ENCODE measurements around the gene ALKBH3.

- no peak for TF ChIP-seq SP1 (CRISPR knock-in tag; conservative IDR thresholded peaks at IDR 0.05)
- no peak for TF ChIP-seq ARID4B (CRISPR knock-in tag; IDR thresholded peaks at IDR 0.05; ENCODE audit: borderline replicate concordance)
- no peak for TF ChIP-seq TEAD4 (CRISPR knock-in tag; IDR thresholded peaks at IDR 0.05)
- TF ChIP-seq CTCF (IDR thresholded peaks at IDR 0.05), result no peak
- no peak for TF ChIP-seq CREM (CRISPR knock-in tag; IDR thresholded peaks at IDR 0.05)
- no peak for TF ChIP-seq MAX (CRISPR knock-in tag; IDR thresholded peaks at IDR 0.05)
- TF ChIP-seq JAZF1 (CRISPR knock-in tag; IDR thresholded peaks at IDR 0.05), result no peak
- no peak for TF ChIP-seq E2F1 (CRISPR knock-in tag; IDR thresholded peaks at IDR 0.05)
- TF ChIP-seq USF2 (CRISPR knock-in tag; IDR thresholded peaks at IDR 0.05), result no peak
- no peak for TF ChIP-seq TEAD1 (CRISPR knock-in tag; IDR thresholded peaks at IDR 0.05)
- no peak for TF ChIP-seq ZNF512 (CRISPR knock-in tag; IDR thresholded peaks at IDR 0.05; ENCODE audit: borderline replicate concordance)
- no peak for TF ChIP-seq MLX (CRISPR knock-in tag; IDR thresholded peaks at IDR 0.05)
- TF ChIP-seq ZSCAN18 (CRISPR knock-in tag; IDR thresholded peaks at IDR 0.05), result no peak
- no peak for TF ChIP-seq ETV6 (CRISPR knock-in tag; IDR thresholded peaks at IDR 0.05)
Measured at GRCh38 chr11:43947815-43948214, 67.2 kb downstream of the ALKBH3 start.

Measured in WTC11 (cell line).